Mesendoderm (in vitro differentiated cells): ENCODE measurements around the gene BANK1.

Source experiments
- DNase-seq: peaks from one replicate; pipeline ENCODE4 v3.0.0; 2013
- H2AK5ac ChIP-seq: 2 replicates; pipeline ENCODE4 v1.6.1; 2013; ENCODE audit warnings: low read length, inconsistent platforms
- H2BK120ac ChIP-seq: 2 replicates; pipeline ENCODE4 v1.6.1; 2013; ENCODE audit warnings: low read depth, mild to moderate bottlenecking, low read length, moderate library complexity, mixed read lengths
- H2BK15ac ChIP-seq: replicated peaks from 2 replicates; pipeline ENCODE4 v1.6.1; 2013; ENCODE audit warnings: low read depth, mild to moderate bottlenecking, moderate library complexity
- H2BK5ac ChIP-seq: 2 replicates; pipeline ENCODE4 v1.6.1; 2013; ENCODE audit warnings: low read length, inconsistent platforms
- H3K18ac ChIP-seq: 2 replicates; pipeline ENCODE4 v1.6.1; 2013; ENCODE audit warnings: mild to moderate bottlenecking, low read length, mixed read lengths
- H3K23ac ChIP-seq: one replicate; pipeline ENCODE4 v1.6.1; 2013; ENCODE audit warnings: low read length
- H3K27ac ChIP-seq: 2 replicates; pipeline ENCODE4 v1.5.1; 2013; ENCODE audit warnings: low read depth, mild to moderate bottlenecking, inconsistent platforms, low read length, moderate library complexity
- H3K27me3 ChIP-seq: 2 replicates; pipeline ENCODE4 v1.6.1; 2013; ENCODE audit warnings: low read length, control low read depth, mild to moderate bottlenecking, inconsistent platforms; ENCODE audit not compliant: insufficient read depth, poor library complexity
- H3K36me3 ChIP-seq: 2 replicates; pipeline ENCODE4 v1.6.1; 2013; ENCODE audit warnings: low read length, inconsistent platforms; ENCODE audit not compliant: control insufficient read depth, insufficient read depth
- H3K4ac ChIP-seq: one replicate; pipeline ENCODE4 v1.6.1; 2013; ENCODE audit warnings: low read depth, mild to moderate bottlenecking, low read length, moderate library complexity
- H3K4me1 ChIP-seq: 2 replicates; pipeline ENCODE4 v1.6.1; 2013; ENCODE audit warnings: low read depth, low read length, inconsistent platforms; ENCODE audit not compliant: control insufficient read depth
- H3K4me2 ChIP-seq: 2 replicates; pipeline ENCODE4 v1.6.1; 2013; ENCODE audit warnings: low read length
- H3K4me3 ChIP-seq: 2 replicates; pipeline ENCODE4 v1.5.1; 2013; ENCODE audit warnings: mild to moderate bottlenecking, low read length
- H3K56ac ChIP-seq: one replicate; pipeline ENCODE4 v1.6.1; 2013; ENCODE audit warnings: low read length
- H3K79me1 ChIP-seq: 2 replicates; pipeline ENCODE4 v1.6.1; 2013; ENCODE audit warnings: low read length, inconsistent platforms
- H3K79me2 ChIP-seq: 2 replicates; pipeline ENCODE4 v1.6.1; 2013; ENCODE audit warnings: mild to moderate bottlenecking, low read length; ENCODE audit not compliant: control insufficient read depth, insufficient read depth
- H3K9ac ChIP-seq: 2 replicates; pipeline ENCODE4 v1.6.1; 2013; ENCODE audit warnings: low read length, inconsistent platforms
- H4K5ac ChIP-seq: one replicate; pipeline ENCODE4 v1.6.1; 2013; ENCODE audit warnings: low read length
- H4K8ac ChIP-seq: one replicate; pipeline ENCODE4 v1.6.1; 2013; ENCODE audit warnings: low read depth, mild to moderate bottlenecking, control low read depth, low read length, moderate library complexity
- WGBS: extraction: QIAGEN DNeasy Blood & Tissue Kit; methylation state at CpG from one replicate; pipeline ENCODE4 v1.1.7; 2013; ENCODE audit warnings: low lambda C conversion rate, missing lambda C conversion rate; ENCODE audit not compliant: insufficient coverage; ENCODE audit errors: extremely low coverage; 5-methylcytosine and 5-hydroxymethylcytosine counted together

The BANK1 gene

DNA sequence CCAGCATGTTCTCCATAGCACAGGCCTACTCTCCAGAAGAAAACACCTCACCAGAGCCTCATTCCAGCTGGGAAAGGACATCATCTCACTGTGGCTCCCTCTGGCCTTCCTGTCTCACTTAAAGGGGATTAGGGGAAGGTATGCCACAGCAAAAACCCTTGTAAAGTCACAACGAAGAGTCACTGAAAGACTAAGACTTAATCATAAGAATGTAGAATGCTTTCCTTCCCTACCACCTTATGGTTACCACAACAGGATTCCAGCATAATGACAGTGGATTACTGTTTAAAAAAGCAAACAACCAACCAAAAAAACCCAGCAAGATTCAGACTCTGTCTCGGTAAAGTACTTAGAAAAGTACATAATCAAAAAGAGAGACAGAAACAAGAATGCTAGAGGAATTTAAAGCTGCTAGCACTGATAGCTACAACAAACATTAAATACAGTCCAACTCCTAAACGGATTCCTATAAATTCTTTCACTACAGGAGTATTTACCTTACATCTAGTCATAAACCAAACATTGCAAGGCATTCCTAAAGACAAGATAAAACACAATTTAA, 75.1 kb downstream of the BANK1 start:
- Histone ChIP-seq H2BK15ac (no peak overlapping the region), H4K5ac (no peak overlapping the region), H3K4me3 (no peak overlapping the region), H2AK5ac (no peak overlapping the region), H2BK120ac (no peak overlapping the region), H3K79me2 (no peaks in the 10 kb centered on the region), H2BK5ac (no peak overlapping the region), H3K36me3 (no peaks in the 10 kb centered on the region), H3K4ac (no peak overlapping the region), H3K27me3 (no peaks in the 10 kb centered on the region), H3K23ac (no peak overlapping the region), H3K4me1 (no peaks in the 10 kb centered on the region), H4K8ac (no peak overlapping the region), H3K79me1 (no peaks in the 10 kb centered on the region), H3K9ac (no peak overlapping the region), H3K4me2 (no peak overlapping the region), H3K18ac (no peak overlapping the region), H3K56ac (no peak overlapping the region), H3K27ac (no peak overlapping the region)
- DNase-seq, result peak; percentile 60
- no CpG with 5 or more reads among the region's 3 CpGs for WGBS

DNA sequence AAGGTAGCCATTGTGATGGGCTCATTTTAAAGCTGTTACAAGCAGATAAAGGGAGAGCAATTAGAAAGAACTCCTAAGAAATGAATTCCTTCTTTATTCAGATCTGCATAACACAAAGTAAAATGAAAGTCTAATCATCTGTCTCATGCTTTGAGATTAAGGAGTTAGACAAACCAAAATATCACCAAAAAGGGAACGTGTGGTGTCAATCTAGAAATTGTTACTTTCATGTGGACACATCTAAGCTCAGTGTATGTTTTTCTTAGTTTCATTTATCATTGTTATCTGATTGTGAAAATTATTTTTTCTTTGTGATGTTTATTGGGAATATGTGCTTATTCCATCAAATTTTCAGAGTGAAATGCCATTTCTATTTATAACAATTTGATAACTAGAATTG, 80.3 kb downstream of the BANK1 start:
- Histone ChIP-seq H3K9ac (no peak overlapping the region), H3K4me2 (no peak overlapping the region), H3K79me1 (no peaks in the 10 kb centered on the region), H2BK5ac (no peak overlapping the region), H2BK120ac (no peak overlapping the region), H4K8ac (no peak overlapping the region), H3K27me3 (no peaks in the 10 kb centered on the region), H3K23ac (no peak overlapping the region), H3K79me2 (no peaks in the 10 kb centered on the region), H3K4ac (no peak overlapping the region), H3K56ac (no peak overlapping the region), H3K18ac (no peak overlapping the region), H3K4me3 (no peak overlapping the region), H3K27ac (no peak overlapping the region), H3K36me3 (no peaks in the 10 kb centered on the region), H3K4me1 (no peaks in the 10 kb centered on the region), H2BK15ac (no peak overlapping the region), H4K5ac (no peak overlapping the region), H2AK5ac (no peak overlapping the region)
- WGBS, result no CpG with 5 or more reads among the region's 1 CpG
- DNase-seq, result no peak

- Histone ChIP-seq H3K18ac (no peak overlapping the region), H3K23ac (no peak overlapping the region), H4K8ac (no peak overlapping the region), H3K36me3 (no peaks in the 10 kb centered on the region), H2BK5ac (no peak overlapping the region), H3K27me3 (no peaks in the 10 kb centered on the region), H3K4me1 (no peaks in the 10 kb centered on the region), H3K9ac (no peak overlapping the region), H3K27ac (no peak overlapping the region), H3K56ac (no peak overlapping the region), H3K4me2 (no peak overlapping the region), H2BK120ac (no peak overlapping the region), H3K79me1 (no peaks in the 10 kb centered on the region), H3K4ac (no peak overlapping the region), H2AK5ac (no peak overlapping the region), H4K5ac (no peak overlapping the region), H2BK15ac (no peak overlapping the region), H3K79me2 (no peaks in the 10 kb centered on the region), H3K4me3 (no peak overlapping the region)
- WGBS, result no CpG with 5 or more reads among the region's 2 CpGs
- DNase-seq, result no peak
Observed at GRCh38 chr4:101871962-101872676, 81.6 kb downstream of the BANK1 start.

GRCh38 chr4:101885574-101885973, 95.0 kb downstream of the BANK1 start:
- DNase-seq, result no peak
- Histone ChIP-seq H3K79me1 (no peaks in the 10 kb centered on the region), H2AK5ac (no peak overlapping the region), H2BK5ac (no peak overlapping the region), H3K27me3 (no peaks in the 10 kb centered on the region), H2BK15ac (no peak overlapping the region), H3K36me3 (no peaks in the 10 kb centered on the region), H4K5ac (no peak overlapping the region), H3K23ac (no peak overlapping the region), H3K4ac (no peak overlapping the region), H3K27ac (no peak overlapping the region), H3K4me1 (no peaks in the 10 kb centered on the region), H3K18ac (no peak overlapping the region), H3K56ac (no peak overlapping the region), H3K9ac (no peak overlapping the region), H3K4me2 (no peak overlapping the region), H4K8ac (no peak overlapping the region), H3K4me3 (no peak overlapping the region), H3K79me2 (no peaks in the 10 kb centered on the region), H2BK120ac (no peak overlapping the region)
- WGBS, result no CpG with 5 or more reads among the region's 2 CpGs

- DNase-seq, result no peak
- Histone ChIP-seq H2BK15ac (no peak overlapping the region), H3K18ac (no peak overlapping the region), H2BK5ac (no peak overlapping the region), H3K79me1 (no peaks in the 10 kb centered on the region), H3K56ac (no peak overlapping the region), H2BK120ac (no peak overlapping the region), H3K23ac (no peak overlapping the region), H3K4me1 (no peaks in the 10 kb centered on the region), H4K8ac (no peak overlapping the region), H3K27me3 (no peaks in the 10 kb centered on the region), H4K5ac (no peak overlapping the region), H3K4ac (no peak overlapping the region), H2AK5ac (no peak overlapping the region), H3K9ac (no peak overlapping the region), H3K27ac (no peak overlapping the region), H3K36me3 (no peaks in the 10 kb centered on the region), H3K79me2 (no peaks in the 10 kb centered on the region), H3K4me2 (no peak overlapping the region), H3K4me3 (no peak overlapping the region)
- no CpG with 5 or more reads among the region's 3 CpGs for WGBS
Observed at GRCh38 chr4:101886826-101887225, 96.3 kb downstream of the BANK1 start.

DNA sequence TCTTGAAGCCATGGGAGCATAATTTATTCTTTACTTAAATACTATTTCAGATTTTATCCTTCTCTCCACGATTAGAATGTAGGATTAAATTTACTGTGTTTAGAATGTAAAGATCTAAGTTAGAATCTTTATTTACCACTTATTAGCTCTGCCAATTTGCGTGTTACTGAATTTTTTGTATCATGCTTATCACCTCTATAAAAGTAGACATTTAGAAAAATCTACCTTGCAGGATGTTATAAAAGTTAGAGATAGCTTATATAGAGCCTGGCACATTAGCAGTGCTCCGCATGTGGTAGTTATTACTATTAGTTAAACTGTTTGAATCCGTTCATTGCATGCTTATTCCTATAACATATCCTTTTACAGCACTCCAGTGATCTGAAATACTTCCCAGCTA, 97.9 kb downstream of the BANK1 start:
- no peak overlapping the region for H3K23ac ChIP-seq
- DNase-seq, result no peak
- H3K56ac ChIP-seq, result no peak overlapping the region
- H4K8ac ChIP-seq, result no peak overlapping the region
- H2BK15ac ChIP-seq, result no peak overlapping the region
- H3K27ac ChIP-seq, result no peak overlapping the region
- H2BK5ac ChIP-seq, result no peak overlapping the region
- no peak overlapping the region for H3K18ac ChIP-seq
- no peak overlapping the region for H2BK120ac ChIP-seq
- H3K4me3 ChIP-seq, result no peak overlapping the region
- no peak overlapping the region for H2AK5ac ChIP-seq
- H3K9ac ChIP-seq, result no peak overlapping the region
- no peaks in the 10 kb centered on the region for H3K79me1 ChIP-seq
- no peak overlapping the region for H3K4ac ChIP-seq
- H4K5ac ChIP-seq, result no peak overlapping the region
- no peaks in the 10 kb centered on the region for H3K27me3 ChIP-seq
- H3K4me2 ChIP-seq, result no peak overlapping the region
- no CpG with 5 or more reads among the region's 4 CpGs for WGBS
- no peaks in the 10 kb centered on the region for H3K36me3 ChIP-seq
- H3K79me2 ChIP-seq, result no peaks in the 10 kb centered on the region
- no peaks in the 10 kb centered on the region for H3K4me1 ChIP-seq
